ENCODE data around the gene BANP.

The BANP gene

GRCh38 chr16:87949071-87949744, 2.0 kb upstream of the BANP start:
- DNase-seq: no peak

- DNase-seq: peak; percentile 74
Measured at GRCh38 chr16:87951552-87952538, 611 bp downstream of the BANP start.

- DNase-seq: no peak
Measured at GRCh38 chr16:87952751-87953150, 1.5 kb downstream of the BANP start.

- no peak for DNase-seq
Measured at GRCh38 chr16:87953308-87954215, 2.3 kb downstream of the BANP start.

- no peak for DNase-seq
Measured at GRCh38 chr16:87954361-87954760, 3.1 kb downstream of the BANP start.

- no peak for DNase-seq
Measured at GRCh38 chr16:87954826-87955225, 3.6 kb downstream of the BANP start.

GRCh38 chr16:87955302-87956097, 4.3 kb downstream of the BANP start:
- no peak for DNase-seq

GRCh38 chr16:87956098-87956364, 4.8 kb downstream of the BANP start:
- no peak for DNase-seq

- DNase-seq: peak; percentile 74
Measured at GRCh38 chr16:87956365-87957231, 5.4 kb downstream of the BANP start.

- no peak for DNase-seq
Measured at GRCh38 chr16:87957296-87958094, 6.3 kb downstream of the BANP start.

GRCh38 chr16:87958632-87959031, 7.4 kb downstream of the BANP start:
- DNase-seq: no peak

- no peak for DNase-seq
Measured at GRCh38 chr16:87959391-87959990, 8.3 kb downstream of the BANP start.

- no peak for DNase-seq
Measured at GRCh38 chr16:87960296-87960695, 9.1 kb downstream of the BANP start.

GRCh38 chr16:87960852-87961251, 9.6 kb downstream of the BANP start:
- no peak for DNase-seq

GRCh38 chr16:87961623-87962022, 10.4 kb downstream of the BANP start:
- no peak for DNase-seq

GRCh38 chr16:87963400-87963799, 12.2 kb downstream of the BANP start:
- DNase-seq: no peak

- DNase-seq: no peak
Measured at GRCh38 chr16:87964049-87964659, 12.9 kb downstream of the BANP start.

- no peak for DNase-seq
Measured at GRCh38 chr16:87965417-87965816, 14.2 kb downstream of the BANP start.

GRCh38 chr16:87966064-87966645, 14.9 kb downstream of the BANP start:
- no peak for DNase-seq

Data from retina (tissue), 1 donor.